GM19240 (cell line): ENCODE data around the gene PKP3.
"Not testable (repeated sequence)": the region's sequence is repeated elsewhere in the genome, so short reads cannot be mapped to it uniquely, and the experiment has no call there.

Experiments used
- DNase-seq: peaks from one replicate; pipeline ENCODE4 v3.0.0; 2011; ENCODE audit warnings: low spot score; ENCODE audit not compliant: insufficient read length

The PKP3 gene

GRCh38 chr11:425301-425700, 31.3 kb downstream of the PKP3 start:
- DNase-seq = no peak

- DNase-seq = no peak
Measured at GRCh38 chr11:426851-427250, 32.8 kb downstream of the PKP3 start.

- DNase-seq = no peak
Measured at GRCh38 chr11:428295-428694, 34.3 kb downstream of the PKP3 start.

- DNase-seq = no peak
Measured at GRCh38 chr11:429391-429790, 35.4 kb downstream of the PKP3 start.

GRCh38 chr11:429931-430456, 36.0 kb downstream of the PKP3 start:
- no peak for DNase-seq

- DNase-seq = no peak
Measured at GRCh38 chr11:431921-432320, 37.9 kb downstream of the PKP3 start.

- no peak for DNase-seq
Measured at GRCh38 chr11:432501-433100, 38.6 kb downstream of the PKP3 start.

- no peak for DNase-seq
Measured at GRCh38 chr11:433111-433510, 39.1 kb downstream of the PKP3 start.

GRCh38 chr11:433641-434040, 39.6 kb downstream of the PKP3 start:
- no peak for DNase-seq

- DNase-seq = no peak
Measured at GRCh38 chr11:434496-434895, 40.5 kb downstream of the PKP3 start.

- DNase-seq = not testable (repeated sequence)
Measured at GRCh38 chr11:434999-435740, 41.2 kb downstream of the PKP3 start.

GRCh38 chr11:437228-437870, 43.3 kb downstream of the PKP3 start:
- no peak for DNase-seq

GRCh38 chr11:438101-438844, 44.3 kb downstream of the PKP3 start:
- DNase-seq = no peak

GRCh38 chr11:439315-440064, 45.5 kb downstream of the PKP3 start:
- DNase-seq = no peak

GRCh38 chr11:440065-441042, 46.3 kb downstream of the PKP3 start:
- DNase-seq = no peak

- DNase-seq = no peak
Measured at GRCh38 chr11:441043-441417, 47.0 kb downstream of the PKP3 start.

GRCh38 chr11:441418-442274, 47.6 kb downstream of the PKP3 start, which contains the start of gene ANO9:
TSS of gene ANO9 (minus strand) at chr11:442011. CDS start at chr11:441926, 85 bp downstream.
- peak; percentile 86 for DNase-seq

GRCh38 chr11:442611-443081, 48.6 kb downstream of the PKP3 start:
- no peak for DNase-seq
